DND-41 (cell line): ENCODE data around the gene ENDOD1.

ENCODE experiments used
- ATAC-seq: fragments of 200-7000 bp; cut with Tn5 transposase; 3 replicates; pipeline ENCODE4 v1.9.1; 2021; ENCODE audit warnings: low read depth; ENCODE audit not compliant: insufficient read depth
- DNase-seq: peaks from one replicate; pipeline ENCODE4 v3.0.0-alpha.2; 2020
- H2AFZ ChIP-seq: 2 replicates; pipeline ENCODE4 v1.6.0; 2012; ENCODE audit warnings: low read depth, low read length
- H3K27ac ChIP-seq: 2 replicates; pipeline ENCODE4 v1.5.1; 2012; ENCODE audit warnings: low read length, inconsistent platforms
- H3K27me3 ChIP-seq: fragments of 200-600 bp; sonication (generic); 2 replicates; pipeline ENCODE4 v1.6.0; 2012; ENCODE audit warnings: low read length, mild to moderate bottlenecking, inconsistent platforms; ENCODE audit not compliant: insufficient read depth, poor library complexity
- H3K36me3 ChIP-seq: 2 replicates; pipeline ENCODE4 v1.5.1; 2012; ENCODE audit warnings: low read length, inconsistent platforms; ENCODE audit not compliant: insufficient read depth
- H3K4me1 ChIP-seq: 2 replicates; pipeline ENCODE4 v1.5.1; 2012; ENCODE audit warnings: mild to moderate bottlenecking, low read length; ENCODE audit not compliant: insufficient read depth
- H3K4me2 ChIP-seq: 2 replicates; pipeline ENCODE4 v1.6.0; 2012; ENCODE audit warnings: mild to moderate bottlenecking, moderate library complexity, low read length, inconsistent platforms; ENCODE audit not compliant: insufficient read depth
- H3K4me3 ChIP-seq, 2 experiments: fragments of 200-600 bp in 1 of 2; shearing (Covaris generic) in 1 of 2; 2 replicates each; pipeline ENCODE4 v1.5.1; 2012 to 2016; ENCODE audit warnings: inconsistent platforms in 2 of 2, low read length in 2 of 2, mild to moderate bottlenecking in 2 of 2, low read depth in 1 of 2, moderate library complexity in 1 of 2
- H3K79me2 ChIP-seq: 2 replicates; pipeline ENCODE4 v1.6.0; 2012; ENCODE audit warnings: low read length, inconsistent platforms; ENCODE audit not compliant: insufficient read depth
- H3K9ac ChIP-seq: 2 replicates; pipeline ENCODE4 v1.6.0; 2012; ENCODE audit warnings: low read depth, mild to moderate bottlenecking, inconsistent platforms, low read length, moderate library complexity
- H3K9me3 ChIP-seq: 2 replicates; pipeline ENCODE4 v1.5.1; 2012; ENCODE audit warnings: low read length, moderate library complexity, mild to moderate bottlenecking, inconsistent platforms; ENCODE audit not compliant: insufficient read depth, severe bottlenecking
- H4K20me1 ChIP-seq: 2 replicates; pipeline ENCODE4 v1.6.0; 2012; ENCODE audit warnings: low read length; ENCODE audit not compliant: insufficient read depth
- EZH2 ChIP-seq: IDR thresholded peaks from 3 replicates; pipeline ENCODE4 v1.6.1; 2012; ENCODE audit warnings: borderline replicate concordance, low read depth, mild to moderate bottlenecking, moderate library complexity, low read length, inconsistent platforms; ENCODE audit not compliant: severe bottlenecking
- TF ChIP-seq, protein P1 (sequence below): IDR thresholded peaks from 2 replicates; pipeline ENCODE4 v1.5.1; 2012; ENCODE audit warnings: borderline replicate concordance, low read length, moderate library complexity, mild to moderate bottlenecking; ENCODE audit not compliant: poor library complexity, severe bottlenecking; ENCODE audit errors: extremely low read depth

Gene ENDOD1, protein sequence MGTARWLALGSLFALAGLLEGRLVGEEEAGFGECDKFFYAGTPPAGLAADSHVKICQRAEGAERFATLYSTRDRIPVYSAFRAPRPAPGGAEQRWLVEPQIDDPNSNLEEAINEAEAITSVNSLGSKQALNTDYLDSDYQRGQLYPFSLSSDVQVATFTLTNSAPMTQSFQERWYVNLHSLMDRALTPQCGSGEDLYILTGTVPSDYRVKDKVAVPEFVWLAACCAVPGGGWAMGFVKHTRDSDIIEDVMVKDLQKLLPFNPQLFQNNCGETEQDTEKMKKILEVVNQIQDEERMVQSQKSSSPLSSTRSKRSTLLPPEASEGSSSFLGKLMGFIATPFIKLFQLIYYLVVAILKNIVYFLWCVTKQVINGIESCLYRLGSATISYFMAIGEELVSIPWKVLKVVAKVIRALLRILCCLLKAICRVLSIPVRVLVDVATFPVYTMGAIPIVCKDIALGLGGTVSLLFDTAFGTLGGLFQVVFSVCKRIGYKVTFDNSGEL

GRCh38 chr11:95089620-95090542, at the start of gene ENDOD1:
Gene ENDOD1 (plus strand): TSS chr11:95089846. CDS start chr11:95089928, 82 bp downstream.
- Histone ChIP-seq H3K79me2 (no peaks in the 10 kb centered on the region), H3K9me3 (no peaks in the 10 kb centered on the region), H4K20me1 (no peaks in the 10 kb centered on the region), H2AFZ (peak within 1 kb of the TSS; percentile 97), H3K36me3 (no peaks in the 10 kb centered on the region), H3K9ac (peak within 1 kb of the TSS; percentile 84), H3K4me3 (peak within 1 kb of the TSS; percentile 61 to 92), H3K27me3 (no peaks in the 10 kb centered on the region), H3K4me1 (peaks cover 25% of the 10 kb centered on the region), H3K4me2 (peak within 1 kb of the TSS; percentile 96), H3K27ac (peak within 1 kb of the TSS; percentile 64)
- DNase-seq (peak; percentile 85), ATAC-seq (peak; percentile 96)
- no peak for TF ChIP-seq EZH2
- TF ChIP-seq, protein P1, sequence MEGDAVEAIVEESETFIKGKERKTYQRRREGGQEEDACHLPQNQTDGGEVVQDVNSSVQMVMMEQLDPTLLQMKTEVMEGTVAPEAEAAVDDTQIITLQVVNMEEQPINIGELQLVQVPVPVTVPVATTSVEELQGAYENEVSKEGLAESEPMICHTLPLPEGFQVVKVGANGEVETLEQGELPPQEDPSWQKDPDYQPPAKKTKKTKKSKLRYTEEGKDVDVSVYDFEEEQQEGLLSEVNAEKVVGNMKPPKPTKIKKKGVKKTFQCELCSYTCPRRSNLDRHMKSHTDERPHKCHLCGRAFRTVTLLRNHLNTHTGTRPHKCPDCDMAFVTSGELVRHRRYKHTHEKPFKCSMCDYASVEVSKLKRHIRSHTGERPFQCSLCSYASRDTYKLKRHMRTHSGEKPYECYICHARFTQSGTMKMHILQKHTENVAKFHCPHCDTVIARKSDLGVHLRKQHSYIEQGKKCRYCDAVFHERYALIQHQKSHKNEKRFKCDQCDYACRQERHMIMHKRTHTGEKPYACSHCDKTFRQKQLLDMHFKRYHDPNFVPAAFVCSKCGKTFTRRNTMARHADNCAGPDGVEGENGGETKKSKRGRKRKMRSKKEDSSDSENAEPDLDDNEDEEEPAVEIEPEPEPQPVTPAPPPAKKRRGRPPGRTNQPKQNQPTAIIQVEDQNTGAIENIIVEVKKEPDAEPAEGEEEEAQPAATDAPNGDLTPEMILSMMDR = peak; percentile 6

DNA sequence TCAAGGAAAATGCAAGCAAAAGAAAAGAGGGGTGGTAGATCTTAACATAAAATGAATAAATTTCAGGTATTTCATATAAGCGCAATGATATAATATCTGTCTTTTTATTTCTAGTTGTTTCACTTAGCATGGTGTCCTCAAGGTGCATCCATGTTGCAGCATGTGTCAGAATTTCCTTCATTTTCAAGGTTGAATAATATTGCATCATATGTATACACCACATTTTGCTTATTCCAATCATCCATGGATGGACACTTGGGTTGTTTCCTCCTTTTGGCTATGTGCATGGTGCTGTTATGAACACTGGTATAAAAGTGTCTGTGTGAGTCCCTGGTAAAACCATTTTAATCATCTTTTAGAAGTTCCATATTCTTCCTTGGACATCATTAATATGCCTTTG, 47.4 kb upstream of the ENDOD1 start:
- DNase-seq = no peak
- H3K9ac ChIP-seq = no peak overlapping the region
- H3K27ac ChIP-seq = no peak overlapping the region
- H3K27me3 ChIP-seq = peaks cover 4% of the 10 kb centered on the region
- no peaks in the 10 kb centered on the region for H3K4me1 ChIP-seq
- no peaks in the 10 kb centered on the region for H3K9me3 ChIP-seq
- no peaks in the 10 kb centered on the region for H3K36me3 ChIP-seq
- no peak overlapping the region for H3K4me3 ChIP-seq
- ATAC-seq = no peak
- H3K79me2 ChIP-seq = no peaks in the 10 kb centered on the region
- H3K4me2 ChIP-seq = no peak overlapping the region
- no peaks in the 10 kb centered on the region for H4K20me1 ChIP-seq
- no peak for TF ChIP-seq EZH2
- TF ChIP-seq, protein P1 = no peak
- H2AFZ ChIP-seq = no peak overlapping the region

GRCh38 chr11:95042906-95043305, 46.7 kb upstream of the ENDOD1 start:
- Histone ChIP-seq H4K20me1 (no peaks in the 10 kb centered on the region), H3K4me2 (no peak overlapping the region), H3K27me3 (peaks cover 4% of the 10 kb centered on the region), H3K79me2 (no peaks in the 10 kb centered on the region), H3K4me1 (no peaks in the 10 kb centered on the region), H3K27ac (no peak overlapping the region), H3K9me3 (no peaks in the 10 kb centered on the region), H3K9ac (no peak overlapping the region), H2AFZ (no peak overlapping the region), H3K4me3 (no peak overlapping the region), H3K36me3 (no peaks in the 10 kb centered on the region)
- DNase-seq (no peak), ATAC-seq (no peak)
- no peak for TF ChIP-seq EZH2
- TF ChIP-seq, protein P1 = no peak
